SK-N-SH (cell line): Measurements from ENCODE around the gene PLXND1. TPM values are rescaled to one million over a fixed set of nuclear protein-coding genes. Genes with fewer than 3 reads are reported as not detected.

ENCODE experiments used
- CTCF ChIA-PET: fragments of 300-600, 350-600 bp; formaldehyde crosslinking; extraction: SDS; loops from one replicate; lab custom pipeline; 2021; lab: Yijun Ruan, JAX
- POLR2A ChIA-PET: fragments of 350-600 bp; sonication (Branson Sonifier 250); formaldehyde crosslinking; extraction: SDS; loops from one replicate; lab custom pipeline; 2020; ENCODE audit warnings: antibody characterized with exemption, inconsistent platforms; lab: Yijun Ruan, JAX
- DNase-seq: peaks from one replicate; pipeline ENCODE4 v3.0.0; 2012
- H2AFZ ChIP-seq: fragments of 200-600 bp; sonication (generic); 2 replicates; pipeline ENCODE4 v1.8.1; 2016; ENCODE audit warnings: antibody characterized with exemption, mild to moderate bottlenecking, low read depth
- H3F3A ChIP-seq: fragments of 200-600 bp; sonication (generic); replicated peaks from 2 replicates; pipeline ENCODE3; 2016; ENCODE audit warnings: antibody characterized with exemption, mild to moderate bottlenecking; ENCODE audit not compliant: insufficient read depth
- H3K27ac ChIP-seq, 2 experiments: fragments of 200-500 bp in 1 of 2; fragments of 200-600 bp in 1 of 2; sonication (Bioruptor generic) in 1 of 2; sonication (generic), shearing (Covaris generic) in 1 of 2; 2 replicates each; pipeline versions ENCODE4 v1.5.1 to v1.6.1; 2014 to 2016; ENCODE audit warnings: low read depth in 2 of 2, inconsistent platforms in 1 of 2, low read length in 1 of 2, mild to moderate bottlenecking in 1 of 2, mixed read lengths in 1 of 2
- H3K27me3 ChIP-seq: fragments of 200-600 bp; sonication (generic), shearing (Covaris generic); 2 replicates; pipeline ENCODE4 v1.6.1; 2016; ENCODE audit warnings: mixed run types; ENCODE audit not compliant: insufficient read depth
- H3K36me3 ChIP-seq, 2 experiments: fragments of 200-500 bp in 1 of 2; fragments of 200-600 bp in 1 of 2; sonication (Bioruptor generic) in 1 of 2; sonication (generic) in 1 of 2; replicated peaks in 1 of 2; 2 replicates each; pipeline versions ENCODE3 to v1.5.1; 2014 to 2016; ENCODE audit warnings: low read length in 1 of 2, mild to moderate bottlenecking in 1 of 2; ENCODE audit not compliant: insufficient read depth in 2 of 2, control insufficient read depth in 1 of 2
- H3K4me1 ChIP-seq, 2 experiments: fragments of 200-500 bp in 1 of 2; fragments of 200-600 bp in 1 of 2; sonication (Bioruptor generic) in 1 of 2; sonication (generic), shearing (Covaris generic) in 1 of 2; 2 replicates each; pipeline versions ENCODE4 v1.5.1 to v1.6.1; 2014 to 2016; ENCODE audit warnings: low read depth in 1 of 2, low read length in 1 of 2, mixed run types in 1 of 2; ENCODE audit not compliant: insufficient read depth in 2 of 2, control insufficient read depth in 1 of 2
- H3K4me2 ChIP-seq: fragments of 200-600 bp; sonication (generic), shearing (Covaris generic); 2 replicates; pipeline ENCODE4 v1.6.1; 2017; ENCODE audit warnings: mixed run types
- H3K4me3 ChIP-seq, 2 experiments: fragments of 200-500 bp in 1 of 2; fragments of 200-600 bp in 1 of 2; sonication (Bioruptor generic) in 1 of 2; sonication (generic), shearing (Covaris generic) in 1 of 2; 2 replicates each; pipeline versions ENCODE4 v1.5.1 to v1.8.1; 2014 to 2016; ENCODE audit warnings: low read depth in 2 of 2, inconsistent platforms in 1 of 2, low read length in 1 of 2, mild to moderate bottlenecking in 1 of 2, mixed read lengths in 1 of 2, moderate library complexity in 1 of 2
- H3K79me2 ChIP-seq: fragments of 200-600 bp; sonication (generic); 2 replicates; pipeline ENCODE4 v1.8.1; 2017; ENCODE audit warnings: mild to moderate bottlenecking; ENCODE audit not compliant: insufficient read depth
- H3K9ac ChIP-seq: fragments of 200-600 bp; sonication (generic); 2 replicates; pipeline ENCODE4 v1.6.1; 2017; ENCODE audit warnings: mixed run types
- H3K9me2 ChIP-seq: fragments of 200-600 bp; sonication (generic); 2 replicates; pipeline ENCODE4 v1.6.1; 2017; ENCODE audit warnings: mixed run types
- H3K9me3 ChIP-seq: fragments of 200-600 bp; sonication (generic); 2 replicates; pipeline ENCODE4 v1.6.1; 2017; ENCODE audit warnings: mixed run types, mild to moderate bottlenecking, moderate library complexity
- H4K20me1 ChIP-seq: fragments of 200-600 bp; sonication (generic); 2 replicates; pipeline ENCODE4 v1.6.1; 2017; ENCODE audit warnings: mild to moderate bottlenecking, mixed run types; ENCODE audit not compliant: insufficient read depth
- CHD2 ChIP-seq: fragments of 150-350 bp; IDR thresholded peaks from 2 replicates; pipeline ENCODE4 v1.6.1; 2018; ENCODE audit warnings: low read length; ENCODE audit not compliant: partially characterized antibody
- ELF1 ChIP-seq: IDR thresholded peaks from 2 replicates; pipeline ENCODE4 v1.4.0; 2012
- EZH2phosphoT487 ChIP-seq: fragments of 200-600 bp; sonication (generic); IDR thresholded peaks from 2 replicates; pipeline ENCODE4 v1.6.1; 2017; ENCODE audit warnings: low read depth, mixed run types, mild to moderate bottlenecking, antibody characterized with exemption, moderate library complexity, borderline replicate concordance
- FOSL2 ChIP-seq: IDR thresholded peaks from 2 replicates; pipeline ENCODE4 v1.4.0; 2012; ENCODE audit warnings: low read depth, mild to moderate bottlenecking, moderate library complexity, borderline replicate concordance
- FOXM1 ChIP-seq: IDR thresholded peaks from 2 replicates; pipeline ENCODE4 v1.4.0; 2012; ENCODE audit warnings: low read depth, mild to moderate bottlenecking
- GATA2 ChIP-seq: sonication (generic); formaldehyde crosslinking; IDR thresholded peaks from 2 replicates; pipeline ENCODE4 v1.5.0; 2020; ENCODE audit warnings: mild to moderate bottlenecking, missing genetic modification reagents
- JUND ChIP-seq: IDR thresholded peaks from 2 replicates; pipeline ENCODE4 v1.4.0; 2012
- NFIC ChIP-seq: IDR thresholded peaks from 2 replicates; pipeline ENCODE4 v1.4.0; 2012; ENCODE audit warnings: borderline replicate concordance
- NRF1 ChIP-seq: IDR thresholded peaks from 2 replicates; pipeline ENCODE4 v1.6.1; 2012; ENCODE audit warnings: low read depth, mild to moderate bottlenecking, low read length
- RAD21 ChIP-seq: IDR thresholded peaks from 2 replicates; pipeline ENCODE4 v1.6.1; 2012; ENCODE audit warnings: mild to moderate bottlenecking, low read length
- RFX5 ChIP-seq: IDR thresholded peaks from 2 replicates; pipeline ENCODE4 v1.6.1; 2012; ENCODE audit warnings: mild to moderate bottlenecking, improper control_type of control experiment, low read length
- RXRA ChIP-seq: IDR thresholded peaks from 2 replicates; pipeline ENCODE4 v1.4.0; 2012; ENCODE audit warnings: low read depth, mild to moderate bottlenecking, borderline replicate concordance
- SIN3A ChIP-seq: IDR thresholded peaks from 2 replicates; pipeline ENCODE4 v1.6.1; 2012; ENCODE audit warnings: low read depth, mild to moderate bottlenecking, low read length, moderate library complexity, borderline replicate concordance
- TAF1 ChIP-seq: IDR thresholded peaks from 2 replicates; pipeline ENCODE4 v1.6.1; 2012; ENCODE audit warnings: low read depth, mild to moderate bottlenecking, low read length, moderate library complexity, borderline replicate concordance
- TCF12 ChIP-seq: IDR thresholded peaks from 2 replicates; pipeline ENCODE4 v1.4.0; 2012
- WGBS: methylation state at CpG from one replicate; pipeline ENCODE4 v1.1.6; 2017; ENCODE audit warnings: low lambda C conversion rate; 5-methylcytosine and 5-hydroxymethylcytosine counted together
- polyA plus RNA-seq, 3 experiments: library from polyadenylated mRNA; depleted of rRNA; stranded (reverse); fragments of >200 nt; gene quantifications; 2 replicates each; pipeline ENCODE4 v1.2.3, GENCODE V29; 2012
- TF ChIP-seq, protein P1 (sequence below): IDR thresholded peaks from 2 replicates; pipeline ENCODE4; 2012
- TF ChIP-seq, protein P2 (sequence below): IDR thresholded peaks from 2 replicates; pipeline ENCODE4 v1.4.0; 2012; ENCODE audit warnings: low read depth, borderline replicate concordance
- TF ChIP-seq, protein P3 (sequence below): fragments of 200-600 bp; sonication (generic); IDR thresholded peaks from 2 replicates; pipeline ENCODE4 v1.6.1; 2017; ENCODE audit warnings: antibody characterized with exemption, mild to moderate bottlenecking, moderate library complexity

Gene PLXND1
- polyA plus RNA-seq, 1 of the 3 experiments (the other 2 are of a cell fraction) = 53.5 TPM

DNA sequence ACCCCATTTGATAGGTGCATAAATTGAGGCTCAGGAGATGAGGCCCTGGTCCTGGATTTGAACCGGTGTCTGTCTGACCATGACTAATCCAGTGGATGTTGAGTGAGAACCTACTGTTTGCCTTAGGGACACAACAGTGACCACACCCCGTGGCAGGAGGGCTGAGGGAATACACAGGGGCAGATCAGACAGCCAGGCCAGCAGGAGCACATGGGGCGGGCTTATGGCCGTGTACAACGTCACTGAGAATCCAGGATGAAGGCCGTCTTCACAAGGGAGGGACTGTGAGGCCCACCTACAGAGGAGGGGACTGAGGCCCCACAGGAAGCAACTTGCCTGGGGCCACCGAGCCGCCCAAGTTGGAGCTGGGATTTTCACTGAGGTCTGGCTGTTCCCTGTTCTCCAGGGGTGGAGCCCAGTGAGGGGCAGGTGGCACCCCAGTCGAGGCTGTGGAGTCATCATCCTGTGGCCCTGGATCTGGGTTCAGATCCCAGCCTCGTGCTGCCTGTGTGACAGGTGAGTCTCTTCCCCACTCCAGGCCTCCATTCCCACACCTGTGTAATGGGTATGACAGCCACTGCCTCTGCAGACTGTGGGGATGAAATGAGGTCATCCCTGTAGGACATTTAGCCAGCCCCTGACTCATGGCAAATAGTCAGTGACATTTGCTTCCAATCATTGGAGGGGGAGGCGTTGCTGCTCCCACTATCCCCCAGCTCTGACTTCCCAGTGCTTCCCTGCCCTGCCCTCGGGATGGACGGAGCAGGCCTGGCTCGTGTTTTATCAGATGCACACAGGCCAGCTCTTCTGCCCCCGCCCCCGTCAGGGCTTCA is 6.3 kb upstream of the PLXND1 start:
- no peak overlapping the region for H2AFZ ChIP-seq
- no peaks in the 10 kb centered on the region for H3K9me3 ChIP-seq
- no peak overlapping the region for H3K4me3 ChIP-seq
- ChIA-PET CTCF (interaction anchor here (0.9 to 1.0 kb wide), 2 partner anchors 15 to 213 kb away, joined by 3 to 5 read pairs; no protein-coding TSS in a partner anchor), POLR2A (no interaction called here)
- TF ChIP-seq, protein P1, sequence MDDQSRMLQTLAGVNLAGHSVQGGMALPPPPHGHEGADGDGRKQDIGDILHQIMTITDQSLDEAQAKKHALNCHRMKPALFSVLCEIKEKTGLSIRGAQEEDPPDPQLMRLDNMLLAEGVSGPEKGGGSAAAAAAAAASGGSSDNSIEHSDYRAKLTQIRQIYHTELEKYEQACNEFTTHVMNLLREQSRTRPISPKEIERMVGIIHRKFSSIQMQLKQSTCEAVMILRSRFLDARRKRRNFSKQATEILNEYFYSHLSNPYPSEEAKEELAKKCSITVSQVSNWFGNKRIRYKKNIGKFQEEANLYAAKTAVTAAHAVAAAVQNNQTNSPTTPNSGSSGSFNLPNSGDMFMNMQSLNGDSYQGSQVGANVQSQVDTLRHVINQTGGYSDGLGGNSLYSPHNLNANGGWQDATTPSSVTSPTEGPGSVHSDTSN = no peak
- TF ChIP-seq NRF1 (no peak), NFIC (no peak), JUND (no peak), RXRA (no peak), TCF12 (no peak), FOXM1 (no peak), ELF1 (no peak), SIN3A (no peak), RAD21 (no peak), FOSL2 (no peak), GATA2 (CRISPR knock-in tag) (no peak), CHD2 (no peak), TAF1 (no peak), RFX5 (no peak), EZH2phosphoT487 (no peak)
- TF ChIP-seq, protein P2, sequence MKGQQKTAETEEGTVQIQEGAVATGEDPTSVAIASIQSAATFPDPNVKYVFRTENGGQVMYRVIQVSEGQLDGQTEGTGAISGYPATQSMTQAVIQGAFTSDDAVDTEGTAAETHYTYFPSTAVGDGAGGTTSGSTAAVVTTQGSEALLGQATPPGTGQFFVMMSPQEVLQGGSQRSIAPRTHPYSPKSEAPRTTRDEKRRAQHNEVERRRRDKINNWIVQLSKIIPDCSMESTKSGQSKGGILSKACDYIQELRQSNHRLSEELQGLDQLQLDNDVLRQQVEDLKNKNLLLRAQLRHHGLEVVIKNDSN = no peak
- TF ChIP-seq, protein P3, sequence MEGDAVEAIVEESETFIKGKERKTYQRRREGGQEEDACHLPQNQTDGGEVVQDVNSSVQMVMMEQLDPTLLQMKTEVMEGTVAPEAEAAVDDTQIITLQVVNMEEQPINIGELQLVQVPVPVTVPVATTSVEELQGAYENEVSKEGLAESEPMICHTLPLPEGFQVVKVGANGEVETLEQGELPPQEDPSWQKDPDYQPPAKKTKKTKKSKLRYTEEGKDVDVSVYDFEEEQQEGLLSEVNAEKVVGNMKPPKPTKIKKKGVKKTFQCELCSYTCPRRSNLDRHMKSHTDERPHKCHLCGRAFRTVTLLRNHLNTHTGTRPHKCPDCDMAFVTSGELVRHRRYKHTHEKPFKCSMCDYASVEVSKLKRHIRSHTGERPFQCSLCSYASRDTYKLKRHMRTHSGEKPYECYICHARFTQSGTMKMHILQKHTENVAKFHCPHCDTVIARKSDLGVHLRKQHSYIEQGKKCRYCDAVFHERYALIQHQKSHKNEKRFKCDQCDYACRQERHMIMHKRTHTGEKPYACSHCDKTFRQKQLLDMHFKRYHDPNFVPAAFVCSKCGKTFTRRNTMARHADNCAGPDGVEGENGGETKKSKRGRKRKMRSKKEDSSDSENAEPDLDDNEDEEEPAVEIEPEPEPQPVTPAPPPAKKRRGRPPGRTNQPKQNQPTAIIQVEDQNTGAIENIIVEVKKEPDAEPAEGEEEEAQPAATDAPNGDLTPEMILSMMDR = no peak
- H3K4me2 ChIP-seq = no peak overlapping the region
- peaks cover 9% of the 10 kb centered on the region for H3F3A ChIP-seq
- H3K36me3 ChIP-seq = no peaks in the 10 kb centered on the region
- H3K4me1 ChIP-seq = peaks cover 3 to 7% of the 10 kb centered on the region in 2 experiments; a peak in 1 of 4 replicates
- H3K9me2 ChIP-seq = no peaks in the 10 kb centered on the region
- no peak overlapping the region for H3K9ac ChIP-seq
- DNase-seq = peak; percentile 64
- H3K27me3 ChIP-seq = no peaks in the 10 kb centered on the region
- H3K27ac ChIP-seq = no peak overlapping the region
- 88% methylated on average over 7 of the region's 16 CpGs for WGBS
- H4K20me1 ChIP-seq = no peaks in the 10 kb centered on the region
- no peaks in the 10 kb centered on the region for H3K79me2 ChIP-seq
